HFF-Myc (cell line): ENCODE measurements around the gene CEP162.
"Not testable (repeated sequence)": the region's sequence is repeated elsewhere in the genome, so short reads cannot be mapped to it uniquely, and the experiment has no call there.

Experiments used
- DNase-seq: peaks from one replicate; pipeline ENCODE4 v3.0.0-alpha.2; 2011; ENCODE audit warnings: low read depth; ENCODE audit errors: extremely low read depth
- H3K4me3 ChIP-seq: replicated peaks from 2 replicates; pipeline ENCODE4 v1.5.1; 2011; ENCODE audit warnings: low read depth, mild to moderate bottlenecking, control low read depth, low read length
- CTCF ChIP-seq: IDR thresholded peaks from 2 replicates; pipeline ENCODE4 v1.5.1; 2012; ENCODE audit warnings: mild to moderate bottlenecking, low read depth, low read length, control low read depth; ENCODE audit errors: missing control alignments

The CEP162 gene

DNA sequence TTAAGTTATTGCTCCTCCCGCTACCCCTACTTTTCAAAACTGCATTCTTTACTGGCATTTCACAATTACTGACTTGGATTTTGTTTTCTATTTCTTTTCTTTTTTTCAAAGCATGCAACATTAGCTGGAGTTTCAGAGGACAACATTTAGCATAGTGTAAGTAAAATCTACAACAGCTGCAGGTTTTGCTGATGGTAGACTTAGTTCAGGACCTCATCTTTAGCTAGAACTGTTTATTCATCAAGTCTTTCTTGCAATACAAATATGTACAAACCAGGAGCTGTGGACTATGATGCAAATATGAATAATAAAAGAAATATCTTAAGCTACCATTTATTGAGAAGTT lies 728 bp upstream of the CEP162 start:
- no peak for DNase-seq
- no peak for TF ChIP-seq CTCF
- peak overlapping the region; percentile 80 for H3K4me3 ChIP-seq

- no peak for TF ChIP-seq CTCF
- DNase-seq = no peak
- peak overlapping the region; percentile 80 for H3K4me3 ChIP-seq
Observed at GRCh38 chr6:84227044-84227433, 404 bp downstream of the CEP162 start.

DNA sequence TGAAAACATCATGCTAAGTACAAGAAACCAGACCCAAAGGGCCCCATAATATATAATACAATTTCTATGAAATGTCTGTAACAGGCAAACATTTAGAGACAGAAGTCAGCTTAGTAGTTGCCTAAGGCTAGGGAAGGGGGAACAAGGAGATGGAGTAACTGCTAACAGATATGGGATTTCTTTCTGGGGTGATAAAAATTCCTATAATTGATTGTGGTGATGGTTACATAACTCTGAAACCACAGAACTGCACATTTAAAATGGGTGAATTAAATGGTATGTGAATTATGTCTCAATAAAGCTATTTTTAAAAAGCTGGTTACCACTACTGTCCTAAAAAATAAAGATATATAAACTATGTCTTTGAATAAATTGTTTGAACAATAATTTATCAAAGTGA lies 3.2 kb downstream of the CEP162 start:
- no peak overlapping the region for H3K4me3 ChIP-seq
- DNase-seq = no peak
- no peak for TF ChIP-seq CTCF

- not testable (repeated sequence) for H3K4me3 ChIP-seq, DNase-seq
Observed at GRCh38 chr6:84223608-84224007, 3.8 kb downstream of the CEP162 start.

DNA sequence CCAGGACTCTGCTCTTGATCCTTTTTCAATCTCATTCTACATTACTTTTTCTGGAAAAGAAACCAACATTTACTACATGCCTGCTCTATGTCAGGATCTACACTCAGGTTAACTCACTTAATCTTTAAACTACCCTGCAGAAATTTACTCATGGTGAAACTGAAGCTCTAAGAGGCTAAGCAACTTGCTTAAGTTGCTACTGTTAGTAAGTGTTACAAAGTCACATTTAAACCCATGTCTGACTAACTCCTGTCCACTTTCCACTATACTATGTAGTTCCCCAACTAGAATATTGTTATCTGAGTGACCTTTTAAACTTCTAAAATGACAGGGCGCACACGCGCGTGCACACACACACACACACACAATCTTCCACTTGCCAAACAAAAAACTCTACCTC lies 5.0 kb downstream of the CEP162 start:
- TF ChIP-seq CTCF = no peak
- DNase-seq = no peak
- no peak overlapping the region for H3K4me3 ChIP-seq

- no peak overlapping the region for H3K4me3 ChIP-seq
- peak; percentile 10 for TF ChIP-seq CTCF
- DNase-seq = peak; percentile 7
Observed at GRCh38 chr6:84220809-84221409, 6.5 kb downstream of the CEP162 start.

GRCh38 chr6:84218091-84218490 lies 9.4 kb downstream of the CEP162 start:
- DNase-seq = no peak
- H3K4me3 ChIP-seq = no peak overlapping the region
- no peak for TF ChIP-seq CTCF
